B cell (primary cell): ENCODE data around the gene ZC3H7B. TPM values are rescaled to one million over a fixed set of nuclear protein-coding genes. Genes with fewer than 3 reads are reported as not detected.

Source experiments
- ATAC-seq: fragments of 200-7000 bp; cut with Tn5 transposase; one replicate; pipeline ENCODE4 v1.10.0; 2021; ENCODE audit warnings: low read depth, mild to moderate bottlenecking, moderate number of reproducible peaks, moderate library complexity
- CTCF ChIA-PET: fragments of 350-600 bp; sonication (Branson Sonifier 250); formaldehyde crosslinking; loops from one replicate; lab custom pipeline; 2021; ENCODE audit warnings: antibody characterized with exemption, inconsistent platforms; lab: Charles Lee
- POLR2A ChIA-PET: fragments of 350-600 bp; sonication (Branson Sonifier 250); formaldehyde crosslinking; loops from one replicate; lab custom pipeline; 2021; ENCODE audit warnings: antibody characterized with exemption; lab: Charles Lee
- DNase-seq: peaks from one replicate; pipeline ENCODE4 v3.0.0; 2013
- H2AFZ ChIP-seq: 2 replicates; pipeline ENCODE4 v1.6.1; 2012; ENCODE audit warnings: mild to moderate bottlenecking, low read depth, low read length; ENCODE audit not compliant: insufficient read depth, poor library complexity, severe bottlenecking
- H3K27ac ChIP-seq, 2 donors: 1 replicate in 1 of 2; 2 replicates in 1 of 2; pipeline ENCODE4 v1.5.1; 2012 to 2013; ENCODE audit warnings: low read length in 2 of 2, mild to moderate bottlenecking in 2 of 2, moderate library complexity in 1 of 2
- H3K27me3 ChIP-seq, 4 experiments: fragments of 200-600 bp in 1 of 4; sonication (generic) in 1 of 4; replicated peaks in 1 of 4; 1 replicate in 2 of 4; 2 replicates in 2 of 4; pipeline versions ENCODE4 v1.6.1 to v1.7.0; 2013 to 2016; ENCODE audit warnings: low read length in 3 of 4, mild to moderate bottlenecking in 2 of 4, mixed read lengths in 1 of 4, moderate library complexity in 1 of 4; ENCODE audit not compliant: insufficient read depth in 4 of 4, control insufficient read depth in 3 of 4; ENCODE audit errors: control extremely low read depth in 1 of 4
- H3K36me3 ChIP-seq, 2 experiments: replicated peaks in 1 of 2; 1 replicate in 1 of 2; 2 replicates in 1 of 2; pipeline versions ENCODE4 v1.6.1 to v1.7.1; 2013; ENCODE audit warnings: low read length in 1 of 2; ENCODE audit not compliant: insufficient read depth in 2 of 2, control insufficient read depth in 1 of 2; ENCODE audit errors: control extremely low read depth in 1 of 2, extremely low read depth in 1 of 2
- H3K4me1 ChIP-seq, 2 donors: fragments of 200-600 bp in 1 of 2; sonication (generic) in 1 of 2; 1 replicate in 1 of 2; 2 replicates in 1 of 2; pipeline versions ENCODE4 v1.5.1 to v1.6.1; 2013 to 2017; ENCODE audit warnings: low read length in 2 of 2; ENCODE audit not compliant: control insufficient read depth in 2 of 2, insufficient read depth in 2 of 2
- H3K4me2 ChIP-seq: replicated peaks from 2 replicates; pipeline ENCODE3; 2012; ENCODE audit warnings: mild to moderate bottlenecking, low read depth, low read length; ENCODE audit not compliant: poor library complexity, severe bottlenecking
- H3K4me3 ChIP-seq, 5 experiments: fragments of 200-600 bp in 1 of 5; sonication (generic) in 1 of 5; 1 replicate in 3 of 5; 2 replicates in 2 of 5; pipeline versions ENCODE4 v1.5.1 to v1.7.0; 2011 to 2016; ENCODE audit warnings: low read length in 4 of 5, mild to moderate bottlenecking in 4 of 5, low read depth in 2 of 5, control low read depth in 1 of 5, moderate library complexity in 1 of 5; ENCODE audit not compliant: insufficient read depth in 1 of 5; ENCODE audit errors: control extremely low read depth in 1 of 5, extremely low read depth in 1 of 5
- H3K79me2 ChIP-seq: fragments of 200-600 bp; sonication (generic); one replicate; pipeline ENCODE4 v1.6.0; 2016; ENCODE audit warnings: low read length; ENCODE audit not compliant: control insufficient read depth, insufficient read depth
- H3K9ac ChIP-seq: fragments of 200-600 bp; sonication (generic); 2 replicates; pipeline ENCODE4 v1.6.1; 2017; ENCODE audit warnings: mild to moderate bottlenecking, low read length, moderate library complexity
- H3K9me3 ChIP-seq, 3 donors: one replicate each; pipeline versions ENCODE4 v1.6.1 to v1.7.1; 2013; ENCODE audit warnings: low read length in 2 of 3; ENCODE audit not compliant: control insufficient read depth in 2 of 3, insufficient read depth in 1 of 3; ENCODE audit errors: control extremely low read depth in 1 of 3
- H4K20me1 ChIP-seq: 2 replicates; pipeline ENCODE4 v1.6.0; 2012; ENCODE audit warnings: mild to moderate bottlenecking, low read length; ENCODE audit not compliant: insufficient read depth, control insufficient read depth, poor library complexity, severe bottlenecking
- H3K27ac Mint-ChIP-seq: one replicate; pipeline ENCODE4 v1.8.0; 2021; ENCODE audit warnings: mixed read lengths
- H3K27me3 Mint-ChIP-seq: one replicate; pipeline ENCODE4 v1.8.0; 2021; ENCODE audit warnings: mixed read lengths
- H3K4me1 Mint-ChIP-seq: one replicate; pipeline ENCODE4 v1.8.0; 2021; ENCODE audit warnings: mixed read lengths
- H3K4me3 Mint-ChIP-seq: one replicate; pipeline ENCODE4 v1.8.0; 2021; ENCODE audit warnings: mixed read lengths
- H3K9me3 Mint-ChIP-seq: one replicate; pipeline ENCODE4 v1.8.0; 2022; ENCODE audit warnings: mixed read lengths; ENCODE audit not compliant: insufficient read depth
- CTCF ChIP-seq: fragments of 200-600 bp; IDR thresholded peaks from one replicate; pipeline ENCODE4 v1.8.0; 2022; ENCODE audit warnings: antibody characterized with exemption, mild to moderate bottlenecking
- EZH2 ChIP-seq: IDR thresholded peaks from 2 replicates; pipeline ENCODE4 v1.6.1; 2012; ENCODE audit warnings: borderline replicate concordance, low read depth, mild to moderate bottlenecking, moderate library complexity, low read length; ENCODE audit not compliant: insufficient read depth, poor library complexity, severe bottlenecking
- WGBS: methylation state at CpG from one replicate; pipeline ENCODE4 v1.1.5; 2013; ENCODE audit warnings: missing lambda C conversion rate; ENCODE audit not compliant: insufficient coverage; 5-methylcytosine and 5-hydroxymethylcytosine counted together
- intact Hi-C: fragments of 100-400 bp; cut with micrococcal nuclease; formaldehyde crosslinking; loops from one replicate; pipeline ENCODE4 v1.10.0; 2022
- polyA plus RNA-seq: library from polyadenylated mRNA; depleted of rRNA; stranded (reverse); fragments of >200 nt; gene quantifications from 2 replicates; pipeline ENCODE4 v1.2.3, GENCODE V29; 2012
- total RNA-seq, 2 donors: library from RNA; stranded (reverse); fragments of 120-200 nt in 1 of 2; gene quantifications; 1 replicate in 1 of 2; 2 replicates in 1 of 2; pipeline versions ENCODE4 v1.2.3 to v1.2.4, GENCODE V29; 2013 to 2022

Gene ZC3H7B
- total and polyA plus RNA-seq, 2 donors (not counting 1 experiment from before 2014, with no cell fraction given), result 29.8 to 41.9 TPM

- Histone ChIP-seq H3K79me2 (peaks cover 3% of the 10 kb centered on the region), H3K9ac (no peak overlapping the region), H3K36me3 (peaks cover 0 to 3% of the 10 kb centered on the region in 2 experiments), H3K4me1 (peaks cover 10 to 18% of the 10 kb centered on the region in 2 donors), H2AFZ (no peak overlapping the region), H4K20me1 (no peaks in the 10 kb centered on the region), H3K4me3 (no peak overlapping the region), H3K4me2 (no peak overlapping the region), H3K9me3 (no peaks in the 10 kb centered on the region), H3K27ac (no peak overlapping the region), H3K27me3 (no peaks in the 10 kb centered on the region)
- no peaks in the 10 kb centered on the region for H3K9me3 Mint-ChIP-seq
- intact Hi-C loops, result loop anchor here (5.0 kb wide), 5 partner anchors 82 to 688 kb away; partner anchors contain the start of genes L3MBTL2, NAGA, PHETA2 and SNU13
- peak overlapping the region; percentile 20 for H3K4me3 Mint-ChIP-seq
- TF ChIP-seq CTCF, result no peak
- no peak for TF ChIP-seq EZH2
- no peak for ATAC-seq
- ChIA-PET POLR2A (no interaction called here), CTCF (interaction anchor here (1.7 kb wide), 1 partner anchor 19 kb away, joined by 4 read pairs; no protein-coding TSS in a partner anchor)
- peaks cover 20% of the 10 kb centered on the region for H3K4me1 Mint-ChIP-seq
- H3K27ac Mint-ChIP-seq, result peak overlapping the region; percentile 44
- no peak for DNase-seq
- no peaks in the 10 kb centered on the region for H3K27me3 Mint-ChIP-seq
These were observed 82.8 kb downstream of the ZC3H7B start for GRCh38 chr22:41384128-41384527.

DNA sequence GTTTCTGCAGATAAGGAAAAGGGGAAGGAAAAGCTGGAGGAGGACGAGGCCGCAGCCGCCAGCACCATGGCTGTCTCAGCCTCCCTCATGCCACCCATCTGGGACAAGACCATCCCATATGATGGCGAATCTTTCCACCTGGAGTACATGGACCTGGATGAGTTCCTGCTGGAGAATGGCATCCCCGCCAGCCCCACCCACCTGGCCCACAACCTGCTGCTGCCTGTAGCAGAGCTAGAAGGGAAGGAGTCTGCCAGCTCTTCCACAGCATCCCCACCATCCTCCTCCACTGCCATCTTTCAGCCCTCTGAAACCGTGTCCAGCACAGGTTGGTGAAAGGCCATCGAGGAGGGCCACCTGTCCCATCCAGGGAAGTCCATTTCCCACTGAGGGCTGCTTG is 86.0 kb downstream of the ZC3H7B start:
- ChIA-PET POLR2A (no interaction called here), CTCF (no interaction called here)
- H3K4me2 ChIP-seq, result no peak overlapping the region
- Mint-ChIP-seq H3K4me1 (peaks cover 13% of the 10 kb centered on the region), H3K27ac (no peak overlapping the region), H3K4me3 (no peak overlapping the region), H3K9me3 (no peaks in the 10 kb centered on the region), H3K27me3 (no peaks in the 10 kb centered on the region)
- no peak overlapping the region for H3K9ac ChIP-seq
- no peak overlapping the region for H3K4me3 ChIP-seq
- ATAC-seq, result no peak
- H3K79me2 ChIP-seq, result peaks cover 3% of the 10 kb centered on the region
- intact Hi-C loops, result no loop called here
- no peaks in the 10 kb centered on the region for H4K20me1 ChIP-seq
- TF ChIP-seq CTCF (no peak), EZH2 (no peak)
- H3K9me3 ChIP-seq, result no peaks in the 10 kb centered on the region
- no peak overlapping the region for H2AFZ ChIP-seq
- no peaks in the 10 kb centered on the region for H3K27me3 ChIP-seq
- H3K27ac ChIP-seq, result no peak overlapping the region
- DNase-seq, result no peak
- H3K4me1 ChIP-seq, result peaks cover 7 to 9% of the 10 kb centered on the region in 2 donors
- 67% methylated on average over 2 of the region's 7 CpGs for WGBS
- H3K36me3 ChIP-seq, result peaks cover 0 to 9% of the 10 kb centered on the region in 2 experiments
